ENCODE data around the gene SLC36A4. TPM values are rescaled to one million over a fixed set of nuclear protein-coding genes. Genes with fewer than 3 reads are reported as not detected.
"Not testable (repeated sequence)": the region's sequence is repeated elsewhere in the genome, so short reads cannot be mapped to it uniquely, and the experiment has no call there.

SLC36A4 gene
- 7.3 TPM for total RNA-seq
- long read RNA-seq, full-length matches to known transcripts: 17 of 20 reads
- long read RNA-seq, partial matches to known transcripts: 0 of 20 reads
- long read RNA-seq, other reads (novel, unspliced or antisense): 3 of 20 reads

DNA sequence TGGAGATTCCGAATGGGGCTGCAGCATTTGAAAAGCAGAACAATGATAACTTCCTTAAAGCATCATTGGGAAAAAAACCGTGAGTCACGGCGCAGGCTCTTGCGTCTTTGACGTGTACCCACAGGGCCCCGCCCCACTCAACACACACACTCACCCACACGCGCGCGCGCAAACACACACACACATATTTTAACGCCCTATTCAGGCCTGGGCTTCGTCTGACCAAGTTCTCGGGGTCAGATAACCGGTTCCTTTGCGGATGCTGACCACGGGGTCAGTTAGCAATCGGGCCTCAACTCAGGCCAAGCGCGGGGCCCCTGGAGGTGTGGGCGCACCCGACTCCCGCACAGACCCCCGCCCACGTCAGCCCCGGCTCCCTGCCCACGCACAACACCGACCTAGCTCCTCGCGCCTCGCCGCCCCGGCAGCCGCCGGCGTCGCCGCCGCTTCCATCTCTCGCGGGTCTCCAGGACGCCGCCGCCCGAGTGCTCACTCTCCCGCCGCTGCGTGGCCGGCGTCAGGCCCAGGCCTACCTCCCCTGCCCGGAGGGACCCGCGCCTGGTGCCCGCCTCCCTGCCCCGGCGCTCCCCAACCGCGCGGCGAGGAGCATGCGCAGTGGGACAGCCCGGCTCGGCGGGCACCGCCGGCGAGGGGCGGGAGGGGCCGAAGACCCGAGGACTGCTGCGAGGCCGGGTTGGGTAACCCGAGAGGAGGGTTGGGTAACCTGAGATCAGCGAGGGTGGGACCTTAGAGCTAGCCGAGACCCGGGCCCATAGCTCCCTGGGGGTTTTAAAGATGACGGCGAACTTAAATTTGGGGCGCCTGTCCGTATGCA, at the start of gene SLC36A4:
SLC36A4 (minus strand) TSS at position 612 of the 835 bp plus-strand sequence; CDS start at position 453, 159 bp downstream.
- intact Hi-C loops (cut with DNase I): no loop called here

DNA sequence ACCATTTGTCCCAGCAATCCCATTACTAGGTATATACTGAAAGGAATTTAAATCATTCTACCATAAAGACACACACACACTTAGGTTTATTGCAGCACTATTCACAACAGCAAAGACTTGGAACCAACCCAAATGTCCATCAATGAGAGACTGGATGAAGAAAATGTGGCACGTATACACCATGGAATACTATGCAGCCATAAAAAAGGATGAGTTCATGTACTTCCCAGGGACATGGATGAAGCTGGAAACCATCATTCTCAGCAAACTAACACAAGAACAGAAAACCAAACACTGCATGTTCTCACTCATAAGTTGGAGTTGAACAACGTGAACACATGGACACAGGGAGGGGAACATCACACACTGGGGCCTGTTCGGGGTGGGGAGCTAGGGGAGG, 49.0 kb upstream of the SLC36A4 start:
- intact Hi-C loops (cut with DNase I); DNase-seq (ENCODE audit: low spot score): not testable (repeated sequence)

More for the DNA sequence above, at the start of gene SLC36A4:
- peak; percentile 96 for DNase-seq (ENCODE audit: low spot score)

- DNase-seq (ENCODE audit: low spot score): no peak
- intact Hi-C loops (cut with DNase I): no loop called here
These were observed 46.2 kb upstream of the SLC36A4 start for GRCh38 chr11:93244018-93244417.

DNA sequence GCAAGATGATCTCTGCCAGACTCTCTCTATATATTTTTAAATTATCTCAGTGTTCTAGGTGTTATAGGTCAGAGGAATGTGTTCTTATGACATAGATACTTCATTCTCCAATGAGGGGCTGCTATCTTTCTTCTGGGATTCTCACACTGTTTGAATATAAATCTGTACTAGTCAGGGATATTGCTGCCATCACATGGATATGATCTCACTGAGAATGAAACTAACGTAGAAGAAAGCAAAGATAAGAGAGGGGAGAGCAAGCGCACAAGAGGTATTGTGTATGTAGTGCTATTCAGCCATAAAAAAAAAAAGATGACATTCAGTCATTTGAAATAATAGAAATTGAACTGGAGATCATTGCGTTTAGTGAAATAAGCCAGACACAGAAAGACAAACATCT, 42.2 kb upstream of the SLC36A4 start:
- intact Hi-C loops (cut with DNase I): no loop called here

GRCh38 chr11:93238956-93239355, 41.2 kb upstream of the SLC36A4 start:
- DNase-seq (ENCODE audit: low spot score): no peak
- intact Hi-C loops (cut with DNase I): no loop called here

More for the DNA sequence above, 42.2 kb upstream of the SLC36A4 start:
- no peak for DNase-seq (ENCODE audit: low spot score)

DNA sequence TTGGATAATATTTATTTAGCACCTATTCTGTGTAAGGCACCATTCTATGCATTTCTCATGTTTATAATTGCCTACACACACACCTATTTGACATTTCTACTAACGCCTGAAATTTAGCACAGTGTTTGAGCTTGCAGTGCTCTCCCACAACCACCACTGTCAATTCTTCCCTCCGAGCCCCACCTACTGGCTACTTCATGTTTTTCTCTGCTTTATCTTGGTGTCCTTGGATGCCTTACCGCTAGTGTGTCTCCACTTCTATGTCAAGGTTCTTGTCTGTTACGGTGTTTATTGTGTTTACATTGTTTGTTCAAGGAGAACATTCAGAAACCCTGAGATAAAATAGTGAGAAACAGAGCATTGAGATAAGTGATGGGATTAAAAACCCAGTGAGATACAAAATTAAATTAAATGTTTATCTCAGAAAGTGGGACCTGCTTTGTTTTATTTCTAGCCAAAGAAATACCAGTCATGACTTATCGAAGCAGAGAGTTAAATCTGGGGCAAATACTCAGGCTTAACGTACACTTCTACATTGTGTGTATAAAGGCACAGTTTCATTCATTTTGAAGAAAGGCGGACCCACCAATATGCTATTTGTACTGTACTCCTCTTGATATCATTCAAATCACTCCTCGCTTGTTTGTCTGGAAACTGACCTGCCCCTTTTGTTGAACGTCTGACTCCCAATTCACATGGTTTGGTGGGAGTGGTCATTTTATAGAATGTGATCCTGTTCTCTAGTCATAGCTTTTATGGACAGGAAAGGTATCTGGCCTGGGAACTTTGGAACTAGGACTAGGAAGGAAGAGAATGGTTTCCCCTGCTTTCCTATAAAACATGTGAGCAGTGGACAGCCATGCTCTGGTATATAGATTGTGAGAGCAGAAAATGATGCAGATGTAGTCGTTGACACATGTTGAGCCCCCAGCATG, 39.2 kb upstream of the SLC36A4 start:
- intact Hi-C loops (cut with DNase I): no loop called here
- DNase-seq (ENCODE audit: low spot score): no peak

DNA sequence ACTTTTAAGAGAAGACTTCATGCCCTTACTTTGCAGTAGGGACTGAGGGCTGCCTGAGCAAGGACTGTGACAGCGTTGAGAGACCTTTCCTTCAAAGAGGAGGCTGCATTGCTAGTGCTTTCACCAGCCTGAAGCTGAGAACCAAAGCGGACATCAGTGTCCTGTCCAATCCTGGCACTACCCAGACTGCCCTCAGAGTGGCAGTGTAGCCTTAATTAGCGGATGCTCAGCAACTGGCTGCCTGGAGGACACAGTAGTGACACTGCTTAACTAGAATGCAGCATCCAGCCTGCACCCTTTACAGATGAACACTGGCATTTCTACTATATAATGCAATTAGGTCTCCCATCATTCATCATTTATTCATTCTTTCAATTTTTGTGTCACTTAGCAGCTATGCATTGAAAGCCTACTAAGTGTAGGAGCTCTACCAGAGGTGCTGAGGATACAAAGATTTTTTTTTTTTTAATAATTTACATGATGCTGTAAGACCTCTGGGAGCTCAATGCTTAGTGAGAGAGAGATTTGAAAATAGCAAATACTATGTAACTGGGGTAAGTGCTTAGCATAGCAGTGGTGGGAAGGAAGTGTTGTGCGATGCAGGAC, 36.9 kb upstream of the SLC36A4 start:
- intact Hi-C loops (cut with DNase I): loop anchor here (1.0 to 2.0 kb wide), 2 partner anchors 309 to 418 kb away; partner anchors contain the start of gene SMCO4
- DNase-seq (ENCODE audit: low spot score): peak; percentile 78

DNA sequence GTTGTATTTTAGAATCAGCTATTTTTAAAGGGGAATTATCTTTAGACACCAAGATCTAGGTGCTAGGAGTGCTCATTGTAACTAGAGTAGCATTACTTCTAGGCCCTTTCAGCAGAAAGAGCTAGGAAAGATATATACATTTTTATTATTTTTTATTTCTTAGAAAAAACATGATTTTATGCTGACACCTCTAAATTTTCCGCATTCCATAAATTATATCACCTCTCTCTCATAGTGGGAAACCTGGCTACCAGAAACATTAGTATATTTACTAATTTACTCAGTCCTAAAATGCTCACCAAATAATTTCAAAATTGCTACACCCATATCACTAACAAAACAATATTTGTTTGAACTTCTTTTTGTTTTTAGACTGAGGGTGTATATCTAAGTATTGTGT, 32.1 kb upstream of the SLC36A4 start:
- no peak for DNase-seq (ENCODE audit: low spot score)
- intact Hi-C loops (cut with DNase I): loop anchor here (5.0 kb wide), 1 partner anchor 288 kb away; no protein-coding TSS in a partner anchor

- DNase-seq (ENCODE audit: low spot score): no peak
- intact Hi-C loops (cut with DNase I): loop anchor here (5.0 kb wide), 1 partner anchor 283 kb away; no protein-coding TSS in a partner anchor
These were observed 27.9 kb upstream of the SLC36A4 start for GRCh38 chr11:93225662-93226061.

GRCh38 chr11:93221539-93221938, 23.7 kb upstream of the SLC36A4 start:
- intact Hi-C loops (cut with DNase I): no loop called here
- no peak for DNase-seq (ENCODE audit: low spot score)

GRCh38 chr11:93220078-93220477, 22.3 kb upstream of the SLC36A4 start:
- intact Hi-C loops (cut with DNase I): no loop called here
- no peak for DNase-seq (ENCODE audit: low spot score)

DNA sequence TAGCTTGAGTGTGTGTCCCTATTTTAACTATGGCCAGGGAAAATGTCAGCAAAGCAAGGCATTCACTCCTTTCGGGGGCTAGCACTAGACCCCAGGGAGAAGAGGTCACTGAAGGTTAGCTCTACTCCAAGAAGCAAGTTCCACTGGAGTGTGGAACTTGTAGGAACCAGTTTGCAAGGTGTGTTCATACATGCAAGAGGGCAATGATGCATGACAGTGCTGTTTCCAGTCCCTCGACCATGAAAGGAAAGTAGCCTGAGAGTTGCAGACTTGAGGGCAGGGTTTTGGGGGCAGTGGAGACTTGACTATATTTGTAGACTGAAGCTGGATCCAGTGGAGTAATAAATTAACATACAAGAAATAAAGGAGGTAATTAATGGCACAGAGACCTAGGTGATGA, 21.6 kb upstream of the SLC36A4 start:
- intact Hi-C loops (cut with DNase I): no loop called here
- DNase-seq (ENCODE audit: low spot score): no peak

GRCh38 chr11:93216511-93217101, 18.8 kb upstream of the SLC36A4 start:
- DNase-seq (ENCODE audit: low spot score): no peak
- intact Hi-C loops (cut with DNase I): no loop called here

- intact Hi-C loops (cut with DNase I): no loop called here
- no peak for DNase-seq (ENCODE audit: low spot score)
These were observed 15.8 kb upstream of the SLC36A4 start for GRCh38 chr11:93213622-93214021.

DNA sequence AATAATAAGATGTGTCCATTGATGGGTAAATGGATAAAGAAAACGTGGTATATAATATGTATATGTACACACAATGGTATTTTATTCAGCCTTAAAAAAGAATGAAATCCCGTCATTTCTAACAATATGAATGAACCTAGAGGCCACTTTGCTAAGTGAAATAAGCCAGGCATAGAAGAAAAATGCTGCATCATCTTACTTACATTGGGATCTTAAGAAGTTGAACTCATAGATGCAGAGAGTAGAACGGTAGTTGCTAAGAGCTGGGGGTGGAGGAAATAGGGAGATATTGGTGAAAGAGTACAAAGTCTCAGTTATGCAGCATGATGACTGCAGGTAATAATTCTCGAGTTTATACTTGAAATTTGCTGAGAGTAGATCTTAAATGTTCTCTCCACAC, 14.3 kb upstream of the SLC36A4 start:
- DNase-seq (ENCODE audit: low spot score): no peak
- intact Hi-C loops (cut with DNase I): no loop called here

GRCh38 chr11:93209466-93209865, 11.7 kb upstream of the SLC36A4 start:
- intact Hi-C loops (cut with DNase I): no loop called here
- no peak for DNase-seq (ENCODE audit: low spot score)

GRCh38 chr11:93208663-93209270, 11.0 kb upstream of the SLC36A4 start:
- no peak for DNase-seq (ENCODE audit: low spot score)
- intact Hi-C loops (cut with DNase I): no loop called here

- intact Hi-C loops (cut with DNase I): no loop called here
These were observed 1.8 kb upstream of the SLC36A4 start for GRCh38 chr11:93199616-93200015.

More at GRCh38 chr11:93199616-93200015, 1.8 kb upstream of the SLC36A4 start:
- DNase-seq (ENCODE audit: low spot score): no peak

Data from cardiac septum (tissue), 1 donor.